Measurements from ENCODE around the gene TUBGCP3.

GRCh38 chr13:112477070-112477619 lies 110.8 kb downstream of the TUBGCP3 start:
- TF ChIP-seq CTCF (conservative IDR thresholded peaks at IDR 0.05; ENCODE audit: low read length) (no peak), EZH2phosphoT487 (IDR thresholded peaks at IDR 0.05; ENCODE audit: borderline replicate concordance, low read depth, low read length) (no peak)

Measured in OCI-LY7 (cell line).